Peyer's patch (tissue), 4 donors: Measurements from ENCODE around the gene ASCC3. TPM values are rescaled to one million over a fixed set of nuclear protein-coding genes. Genes with fewer than 3 reads are reported as not detected.

Experiments
- DNase-seq, 3 donors: peaks; one replicate each; pipeline ENCODE4 v3.0.0-alpha.2; 2017 to 2019
- H3K27ac ChIP-seq, 4 donors: fragments of 200-600 bp; sonication (generic); one replicate each; pipeline ENCODE4 v1.5.1; 2016 to 2019
- H3K27me3 ChIP-seq, 2 donors: fragments of 200-600 bp; sonication (generic); one replicate each; pipeline ENCODE4 v1.5.1; 2019
- H3K36me3 ChIP-seq, 3 donors: fragments of 200-600 bp; sonication (generic); one replicate each; pipeline ENCODE4 v1.5.1; 2016 to 2019
- H3K4me1 ChIP-seq, 4 donors: fragments of 200-600 bp; sonication (generic); one replicate each; pipeline ENCODE4 v1.5.1; 2016 to 2019
- H3K4me3 ChIP-seq, 4 donors: fragments of 200-600 bp; sonication (generic); 1 replicate in 3 of 4; 2 replicates in 1 of 4; pipeline ENCODE4 v1.5.1; 2016 to 2019; ENCODE audit warnings: mild to moderate bottlenecking in 1 of 4
- H3K9me3 ChIP-seq, 4 donors: fragments of 200-600 bp; sonication (generic); one replicate each; pipeline ENCODE4 v1.5.1; 2016 to 2019; ENCODE audit warnings: mild to moderate bottlenecking in 1 of 4
- CTCF ChIP-seq, 6 experiments: fragments of 450-650 bp in 4 of 6; fragments of 200-600 bp in 2 of 6; sonication (generic) in 1 of 6; IDR thresholded peaks; one replicate each; pipeline ENCODE4 v1.5.1; 2017 to 2019; ENCODE audit warnings: antibody characterized with exemption in 6 of 6, mild to moderate bottlenecking in 3 of 6, moderate library complexity in 1 of 6
- POLR2A ChIP-seq, 2 donors: fragments of 450-650 bp; IDR thresholded peaks; one replicate each; pipeline ENCODE4 v1.5.1; 2017; ENCODE audit warnings: antibody characterized with exemption in 2 of 2, mild to moderate bottlenecking in 2 of 2, moderate library complexity in 2 of 2
- total RNA-seq, 4 donors: library from RNA; depleted of rRNA; stranded (reverse); fragments of >200 nt; gene quantifications; one replicate each; pipeline ENCODE4 v1.1.0, GENCODE V29; 2016

ASCC3 gene
- total RNA-seq, 4 donors from 2014 or later: 21.1 to 69.3 (median 40.6) TPM

DNA sequence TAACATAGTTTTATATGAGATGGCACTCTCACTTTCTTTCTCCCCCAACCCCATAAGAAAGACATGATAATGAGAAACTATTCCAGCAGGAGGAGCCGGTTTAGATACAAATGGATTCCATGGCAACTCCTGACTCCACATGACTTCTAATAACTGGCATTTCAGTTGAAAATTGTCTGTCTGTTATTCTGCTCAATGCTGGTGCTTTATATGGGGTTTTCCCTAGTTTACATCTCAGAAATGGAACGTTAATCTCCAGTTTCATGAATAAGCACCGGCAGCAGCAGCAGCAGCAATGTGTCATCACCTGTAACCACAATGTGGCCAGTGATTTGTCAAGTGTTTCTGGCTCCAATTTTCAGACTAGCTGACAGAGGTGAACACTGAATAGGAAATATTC is 408.5 kb downstream of the ASCC3 start:
- Histone ChIP-seq H3K27me3 (peaks cover 5 to 20% of the 10 kb centered on the region in 2 donors), H3K27ac (no peak overlapping the region), H3K4me3 (no peak overlapping the region), H3K4me1 (no peaks in the 10 kb centered on the region), H3K9me3 (no peaks in the 10 kb centered on the region), H3K36me3 (no peaks in the 10 kb centered on the region)
- DNase-seq: no peak
- TF ChIP-seq CTCF (IDR thresholded peaks at IDR 0.05) (no peak), POLR2A (IDR thresholded peaks at IDR 0.05) (no peak)

GRCh38 chr6:100470422-100471120 is 410.6 kb downstream of the ASCC3 start:
- Histone ChIP-seq H3K27me3 (peaks cover 5 to 41% of the 10 kb centered on the region in 2 donors), H3K4me3 (no peak overlapping the region), H3K36me3 (no peaks in the 10 kb centered on the region), H3K27ac (no peak overlapping the region), H3K9me3 (no peaks in the 10 kb centered on the region), H3K4me1 (no peaks in the 10 kb centered on the region)
- no peak for DNase-seq
- no peak for TF ChIP-seq POLR2A (IDR thresholded peaks at IDR 0.05)
- no peak for TF ChIP-seq CTCF (IDR thresholded peaks at IDR 0.05)

DNA sequence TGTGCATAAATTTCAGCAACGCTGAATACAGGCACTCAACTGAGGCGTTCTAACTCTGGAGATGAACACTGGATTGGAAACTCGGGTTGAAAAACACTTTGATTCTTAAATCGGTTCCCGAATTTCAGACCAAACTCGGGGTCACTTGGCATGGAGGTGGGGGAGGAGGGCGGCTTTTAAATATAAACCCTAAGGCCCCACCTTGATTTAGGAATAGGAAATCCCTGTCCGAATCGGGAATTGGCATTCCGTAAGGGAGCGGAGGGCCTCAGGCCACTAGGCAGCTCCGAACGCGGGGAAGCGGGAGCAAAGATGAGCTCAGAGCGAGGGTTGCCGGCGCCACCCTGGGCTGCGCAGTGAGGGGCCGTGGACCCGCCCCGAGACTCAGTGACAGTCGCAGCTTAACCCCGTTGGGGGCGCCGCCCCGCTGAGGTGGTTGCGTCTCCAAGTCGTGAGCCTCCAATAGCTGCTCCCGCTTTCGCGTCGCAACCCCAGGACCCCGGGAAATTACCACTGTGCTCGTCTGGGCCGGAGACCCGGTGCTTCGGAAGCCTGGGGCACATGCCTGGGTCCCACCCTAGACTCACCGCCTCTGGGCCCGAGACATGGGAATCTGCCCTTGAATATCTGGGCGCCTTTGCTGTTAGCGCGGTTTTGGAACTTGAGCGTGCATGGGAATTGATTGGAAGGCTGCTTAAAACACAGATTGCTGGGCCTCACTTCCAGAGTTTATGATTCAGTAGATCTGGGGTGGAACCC is 411.8 kb downstream of the ASCC3 start:
- peaks cover 5 to 53% of the 10 kb centered on the region in 2 donors for H3K27me3 ChIP-seq

DNA sequence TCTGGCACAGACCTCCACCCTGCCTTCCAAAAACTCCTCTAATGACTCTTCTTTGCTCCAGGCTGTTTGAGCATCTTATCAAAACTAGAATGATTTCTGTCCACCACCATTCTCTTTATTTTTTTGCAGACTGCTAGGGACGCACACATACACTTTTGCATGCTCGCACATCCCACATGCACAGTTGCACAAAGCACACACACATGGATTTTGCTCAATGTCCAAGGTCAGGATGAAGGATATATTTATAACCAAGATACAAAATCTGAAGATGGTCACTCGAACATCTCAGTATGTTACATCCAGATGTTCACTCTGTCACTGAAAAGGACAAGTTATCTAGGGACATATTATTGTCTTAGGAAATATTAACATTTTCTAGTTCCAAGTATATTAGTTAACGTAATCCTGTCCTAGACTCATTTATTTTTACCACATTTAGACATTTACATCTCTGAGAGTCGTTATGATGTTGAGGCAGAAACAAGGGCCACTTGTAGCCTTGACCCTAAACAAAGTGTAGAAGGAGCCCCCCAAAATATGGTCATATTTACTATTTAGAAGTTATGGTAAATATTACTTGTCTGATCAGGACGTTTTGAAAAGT is 413.0 kb downstream of the ASCC3 start:
- Histone ChIP-seq H3K27me3 (peaks cover 5 to 63% of the 10 kb centered on the region in 2 donors), H3K4me3 (no peak overlapping the region), H3K4me1 (peaks cover 0 to 12% (median 0%) of the 10 kb centered on the region in 4 donors), H3K9me3 (peaks cover 0 to 6% (median 0%) of the 10 kb centered on the region in 4 donors), H3K27ac (no peak overlapping the region), H3K36me3 (no peaks in the 10 kb centered on the region)
- DNase-seq: no peak
- TF ChIP-seq POLR2A (IDR thresholded peaks at IDR 0.05) (no peak), CTCF (IDR thresholded peaks at IDR 0.05) (no peak)

More for the DNA sequence above, 411.8 kb downstream of the ASCC3 start:
- Histone ChIP-seq H3K9me3 (peaks cover 0 to 6% (median 0%) of the 10 kb centered on the region in 4 donors), H3K4me3 (no peak overlapping the region), H3K4me1 (peaks cover 0 to 11% (median 0%) of the 10 kb centered on the region in 4 donors), H3K27ac (no peak overlapping the region), H3K36me3 (no peaks in the 10 kb centered on the region)
- no peak for TF ChIP-seq CTCF (IDR thresholded peaks at IDR 0.05)
- no peak for TF ChIP-seq POLR2A (IDR thresholded peaks at IDR 0.05)
- DNase-seq: no peak

GRCh38 chr6:100467129-100468015 is 413.8 kb downstream of the ASCC3 start:
- no peak overlapping the region for H3K27ac ChIP-seq
- no peaks in the 10 kb centered on the region for H3K36me3 ChIP-seq
- no peak for DNase-seq
- peaks cover 5 to 69% of the 10 kb centered on the region in 2 donors for H3K27me3 ChIP-seq
- H3K4me1 ChIP-seq: peaks cover 0 to 12% (median 0%) of the 10 kb centered on the region in 4 donors
- peaks cover 0 to 6% (median 0%) of the 10 kb centered on the region in 4 donors for H3K9me3 ChIP-seq
- no peak overlapping the region for H3K4me3 ChIP-seq
- TF ChIP-seq POLR2A (IDR thresholded peaks at IDR 0.05): no peak
- TF ChIP-seq CTCF (IDR thresholded peaks at IDR 0.05): no peak
